Right cardiac atrium (tissue), 5 donors: ENCODE data around the gene HIRA. TPM values are rescaled to one million over a fixed set of nuclear protein-coding genes. Genes with fewer than 3 reads are reported as not detected.

Experiments
- ATAC-seq, 2 donors: fragments of 200-7000 bp; cut with Tn5 transposase; one replicate each; pipeline versions ENCODE4 v1.8.0 to v1.9.1; 2020; ENCODE audit warnings: moderate library complexity in 2 of 2, mild to moderate bottlenecking in 1 of 2
- DNase-seq, 3 donors: peaks; one replicate each; pipeline ENCODE4 v3.0.0-alpha.2; 2020
- H3K27ac ChIP-seq: one replicate; pipeline ENCODE4 v1.5.1; 2013; ENCODE audit warnings: mild to moderate bottlenecking, low read length, control low read depth, moderate library complexity
- H3K27me3 ChIP-seq: one replicate; pipeline ENCODE4 v1.6.1; 2013; ENCODE audit not compliant: control insufficient read depth, insufficient read depth
- H3K4me1 ChIP-seq: one replicate; pipeline ENCODE4 v1.6.1; 2013; ENCODE audit warnings: low read length; ENCODE audit not compliant: control insufficient read depth, insufficient read depth
- H3K4me3 ChIP-seq: one replicate; pipeline ENCODE4 v1.5.1; 2013; ENCODE audit warnings: low read length, control low read depth
- H3K9me3 ChIP-seq: one replicate; pipeline ENCODE4 v1.6.1; 2013; ENCODE audit warnings: low read length; ENCODE audit not compliant: control insufficient read depth
- WGBS: extraction: QIAGEN DNeasy Blood & Tissue Kit; methylation state at CpG from one replicate; pipeline ENCODE4 v1.1.7; 2013; 5-methylcytosine and 5-hydroxymethylcytosine counted together
- intact Hi-C, 4 donors: fragments of 100-400 bp; cut with DNase I; formaldehyde crosslinking; loops; one replicate each; pipeline versions ENCODE4 v1.11.0 to v1.14.0; 2022 to 2023
- polyA plus RNA-seq: library from polyadenylated mRNA; stranded (reverse); fragments of 200-250 nt; gene quantifications from one replicate; pipeline ENCODE4 v1.2.3, GENCODE V29; 2013
- total RNA-seq, 4 donors: library from RNA; stranded (reverse); fragmentation: NEBNext Ultra II Directional; extraction: Animal tissue kit (Norgen Biotek cat#: 25700); gene quantifications; one replicate each; pipeline ENCODE4 v1.2.1, GENCODE V29; 2021
- donor health status: healthy with polysubstance abuse.
- donor health status: DM: no; HTN: yes; CAD: no.
- donor health status: DM: no; HTN: no; CAD: no.
- donor health status: DM: no; HTN: yes; CAD: no; lungs with severe emphysema.
- donor health status: DM: yes; HTN: yes; CAD: no.

The HIRA gene
- total and polyA plus RNA-seq, 5 donors: 6.2 to 16.1 (median 14.1) TPM

DNA sequence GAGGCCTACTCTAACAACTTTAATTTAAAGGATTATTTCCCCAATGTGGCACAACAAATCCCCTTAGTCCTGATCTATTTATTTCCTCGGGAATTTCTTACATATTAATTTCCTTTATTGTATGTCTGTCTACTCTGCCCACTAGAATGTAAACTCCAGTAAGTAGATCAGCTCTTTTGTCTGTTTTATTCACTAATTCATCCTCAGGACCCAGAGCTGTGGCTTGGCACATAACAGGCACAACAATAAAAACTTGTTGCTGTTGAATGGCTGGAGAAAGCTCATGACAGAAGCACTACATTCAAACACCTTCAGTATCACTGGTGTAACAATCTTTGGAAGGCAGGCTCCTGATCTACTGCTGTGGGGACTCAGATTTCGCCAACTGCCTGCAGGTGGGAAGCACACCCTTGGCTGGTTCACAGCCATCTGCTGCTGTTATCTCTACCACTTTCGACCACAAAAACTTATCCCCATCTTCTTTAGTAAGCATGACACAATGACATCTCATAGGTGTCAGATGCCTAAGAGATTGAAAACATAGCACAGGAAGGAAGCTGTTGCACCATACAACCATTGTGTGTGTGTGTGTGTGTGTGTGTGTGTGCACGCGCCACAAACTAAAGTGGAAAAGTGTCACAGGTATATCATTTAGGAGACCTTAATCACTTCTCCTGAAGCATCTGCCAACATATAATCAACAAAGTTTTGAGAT lies 11.9 kb downstream of the HIRA start:
- H3K27me3 ChIP-seq: no peaks in the 10 kb centered on the region
- H3K27ac ChIP-seq: no peak overlapping the region
- H3K9me3 ChIP-seq: no peaks in the 10 kb centered on the region
- peak in 1 of 2 donors; percentile 22 for ATAC-seq
- DNase-seq: no peak
- WGBS: 61% methylated on average over 5 of the region's 5 CpGs
- intact Hi-C loops: no loop called here
- H3K4me1 ChIP-seq: peaks cover 5% of the 10 kb centered on the region
- H3K4me3 ChIP-seq: no peak overlapping the region

GRCh38 chr22:19419086-19419463 lies 12.5 kb downstream of the HIRA start:
- H3K4me1 ChIP-seq: peaks cover 5% of the 10 kb centered on the region
- no peak overlapping the region for H3K27ac ChIP-seq
- intact Hi-C loops: no loop called here
- H3K27me3 ChIP-seq: no peaks in the 10 kb centered on the region
- 79% methylated on average over 5 of the region's 5 CpGs for WGBS
- ATAC-seq: no peak
- H3K9me3 ChIP-seq: no peaks in the 10 kb centered on the region
- no peak overlapping the region for H3K4me3 ChIP-seq
- DNase-seq: no peak

DNA sequence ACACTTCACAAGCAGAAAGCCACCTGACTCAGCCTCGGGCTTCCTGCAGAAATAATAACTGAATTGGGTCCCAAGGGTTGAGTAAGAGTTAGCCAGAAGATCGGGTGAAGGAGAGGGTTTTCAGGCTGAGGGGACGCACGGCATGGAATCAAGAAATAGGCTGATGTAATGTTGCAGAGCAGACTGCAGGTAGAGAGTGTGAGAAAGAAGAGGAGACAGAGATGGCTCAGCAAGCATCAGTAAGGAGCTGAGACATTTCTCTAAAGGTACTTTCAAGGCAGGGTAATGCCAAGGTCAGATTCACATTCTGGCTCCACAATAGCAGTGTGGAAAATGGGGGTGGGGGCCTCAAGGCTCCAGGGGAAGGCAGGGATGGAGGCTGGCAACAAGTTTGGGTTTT lies 18.6 kb downstream of the HIRA start:
- DNase-seq: no peak
- H3K4me3 ChIP-seq: no peak overlapping the region
- H3K27ac ChIP-seq: no peak overlapping the region
- WGBS: 85% methylated on average over 4 of the region's 4 CpGs
- ATAC-seq: no peak
- intact Hi-C loops: no loop called here
- H3K27me3 ChIP-seq: no peaks in the 10 kb centered on the region
- H3K9me3 ChIP-seq: no peaks in the 10 kb centered on the region
- peaks cover 11% of the 10 kb centered on the region for H3K4me1 ChIP-seq

GRCh38 chr22:19412478-19412877 lies 19.1 kb downstream of the HIRA start:
- H3K4me3 ChIP-seq: no peak overlapping the region
- H3K27me3 ChIP-seq: no peaks in the 10 kb centered on the region
- no peak overlapping the region for H3K27ac ChIP-seq
- DNase-seq (no peak), ATAC-seq (no peak)
- WGBS: 92% methylated on average over 4 of the region's 4 CpGs
- intact Hi-C loops: no loop called here
- H3K4me1 ChIP-seq: peaks cover 11% of the 10 kb centered on the region
- no peaks in the 10 kb centered on the region for H3K9me3 ChIP-seq

- Histone ChIP-seq H3K9me3 (no peaks in the 10 kb centered on the region), H3K4me3 (no peak overlapping the region), H3K27me3 (no peaks in the 10 kb centered on the region), H3K4me1 (peaks cover 11% of the 10 kb centered on the region), H3K27ac (no peak overlapping the region)
- ATAC-seq (peak; percentile 17 to 44), DNase-seq (no peak)
- intact Hi-C loops: no loop called here
- 96% methylated on average over 1 of the region's 1 CpG for whole genome bisulfite sequencing
These were observed 19.9 kb downstream of the HIRA start for GRCh38 chr22:19411690-19412045.

GRCh38 chr22:19410941-19411689 lies 20.4 kb downstream of the HIRA start:
- Histone ChIP-seq H3K4me1 (peaks cover 11% of the 10 kb centered on the region), H3K4me3 (no peak overlapping the region), H3K27ac (no peak overlapping the region), H3K27me3 (no peaks in the 10 kb centered on the region), H3K9me3 (no peaks in the 10 kb centered on the region)
- ATAC-seq (peak; percentile 63 to 73), DNase-seq (peak in 1 of 3 donors; percentile 72)
- intact Hi-C loops: no loop called here
- 79% methylated on average over 6 of the region's 6 CpGs for WGBS

DNA sequence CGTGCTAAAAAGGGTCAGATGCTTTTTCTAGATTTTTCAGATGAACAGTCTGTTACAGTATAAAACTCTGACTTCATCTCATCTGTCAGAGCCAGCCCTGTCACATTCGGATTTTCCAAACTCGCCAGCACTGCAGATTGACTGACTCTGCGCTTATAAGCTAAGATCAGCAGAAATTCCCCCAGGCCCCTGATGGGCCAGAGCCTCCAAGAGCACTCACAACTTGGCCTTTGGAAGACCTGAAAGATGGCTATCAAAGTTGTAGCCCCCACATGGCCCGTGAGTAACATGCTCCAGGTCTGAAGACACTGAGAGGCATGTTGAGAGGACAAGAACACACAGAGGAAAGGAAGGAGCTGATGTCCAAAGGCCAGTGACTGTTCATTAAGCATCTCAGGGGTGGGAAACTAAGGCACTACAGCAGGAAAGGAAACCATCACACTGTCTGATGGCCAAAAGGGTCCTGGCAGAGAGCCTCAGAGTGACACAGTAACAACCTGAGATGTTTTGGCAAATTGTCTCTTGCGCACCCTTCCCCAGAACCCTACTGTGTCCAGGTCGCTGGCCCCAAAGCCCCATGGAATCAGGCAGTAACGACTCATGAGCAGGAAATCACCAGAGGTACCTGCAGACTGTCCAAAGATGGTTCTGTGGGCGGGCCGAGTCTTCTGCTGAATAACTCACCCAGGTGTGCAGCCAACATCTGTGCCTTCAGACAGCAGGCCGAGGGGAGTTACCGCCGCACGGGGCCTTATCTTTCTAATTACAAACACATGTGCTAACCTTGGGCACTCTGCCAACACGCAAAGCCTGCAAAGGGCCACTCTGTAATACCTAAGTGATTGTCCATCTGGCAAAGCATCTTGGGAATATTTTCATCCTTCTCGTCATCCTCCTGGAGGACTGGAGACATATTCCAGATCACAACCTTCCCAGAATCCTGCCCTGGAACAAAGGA lies 23.6 kb downstream of the HIRA start:
- H3K27ac ChIP-seq: no peak overlapping the region
- 58% methylated on average over 16 of the region's 16 CpGs for WGBS
- ATAC-seq (no peak), DNase-seq (peak in 1 of 3 donors; percentile 60)
- no peaks in the 10 kb centered on the region for H3K27me3 ChIP-seq
- H3K4me1 ChIP-seq: peaks cover 11% of the 10 kb centered on the region
- H3K4me3 ChIP-seq: no peak overlapping the region
- no peaks in the 10 kb centered on the region for H3K9me3 ChIP-seq
- intact Hi-C loops: no loop called here

DNA sequence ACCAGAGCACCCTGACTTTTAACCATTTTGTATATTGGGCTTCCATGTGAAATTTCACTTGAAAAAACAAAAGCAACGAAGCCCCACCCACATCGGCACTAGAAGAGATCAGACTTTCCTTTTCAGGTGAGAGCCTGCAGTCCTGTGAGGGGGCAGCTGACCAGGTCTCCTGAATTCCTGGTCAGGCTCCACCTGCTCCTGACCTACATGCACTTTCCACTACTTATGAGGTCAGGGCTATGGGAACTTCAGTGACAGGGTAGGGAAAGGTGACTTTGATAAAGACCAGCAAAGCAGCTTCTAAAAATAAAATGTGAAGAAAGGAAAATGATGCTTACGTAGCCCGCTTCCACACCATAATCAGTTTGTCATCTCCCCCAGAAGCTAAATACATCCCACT lies 24.7 kb downstream of the HIRA start:
- Histone ChIP-seq H3K27me3 (no peaks in the 10 kb centered on the region), H3K9me3 (no peaks in the 10 kb centered on the region), H3K27ac (no peak overlapping the region), H3K4me1 (peaks cover 8% of the 10 kb centered on the region), H3K4me3 (no peak overlapping the region)
- no peak for DNase-seq
- 76% methylated on average over 4 of the region's 4 CpGs for WGBS
- intact Hi-C loops: no loop called here
- ATAC-seq: peak; percentile 33 to 40

DNA sequence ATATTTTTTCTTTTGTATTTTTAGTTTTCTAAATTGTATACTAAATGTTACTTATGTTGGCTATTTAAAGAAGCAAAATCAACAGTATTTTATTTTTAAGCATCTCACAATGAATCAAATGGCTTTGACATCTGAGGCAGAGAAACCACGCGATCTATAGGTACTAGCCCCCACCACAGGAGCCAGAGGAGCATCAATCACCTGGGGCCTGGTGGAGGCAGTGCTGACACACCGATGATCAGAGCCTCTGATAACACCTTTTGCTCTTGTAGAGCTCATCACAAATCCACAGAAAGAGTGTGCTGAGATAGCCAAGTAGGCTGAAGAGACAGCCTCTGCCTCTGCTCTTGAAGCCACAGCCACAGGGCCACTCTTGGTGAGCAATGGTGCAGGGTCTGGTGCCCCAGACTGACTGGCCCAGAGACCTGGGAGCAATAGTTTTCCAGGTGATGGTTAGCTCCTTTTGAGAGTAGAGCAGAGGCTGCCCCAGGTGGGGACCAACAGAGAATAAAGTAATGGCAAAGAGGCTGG lies 25.2 kb downstream of the HIRA start:
- no peak overlapping the region for H3K27ac ChIP-seq
- WGBS: 83% methylated on average over 3 of the region's 3 CpGs
- H3K4me1 ChIP-seq: peaks cover 5% of the 10 kb centered on the region
- ATAC-seq (no peak), DNase-seq (no peak)
- no peaks in the 10 kb centered on the region for H3K27me3 ChIP-seq
- H3K9me3 ChIP-seq: no peaks in the 10 kb centered on the region
- intact Hi-C loops: no loop called here
- no peak overlapping the region for H3K4me3 ChIP-seq

- Histone ChIP-seq H3K27ac (no peak overlapping the region), H3K4me3 (no peak overlapping the region), H3K9me3 (no peaks in the 10 kb centered on the region), H3K4me1 (no peaks in the 10 kb centered on the region), H3K27me3 (no peaks in the 10 kb centered on the region)
- ATAC-seq (peak in 1 of 2 donors; percentile 13), DNase-seq (no peak)
- intact Hi-C loops: no loop called here
- 97% methylated on average over 8 of the region's 8 CpGs for WGBS
These were observed 25.9 kb downstream of the HIRA start for GRCh38 chr22:19405652-19406051.
